ENCODE measurements around the gene PPME1.

DNA sequence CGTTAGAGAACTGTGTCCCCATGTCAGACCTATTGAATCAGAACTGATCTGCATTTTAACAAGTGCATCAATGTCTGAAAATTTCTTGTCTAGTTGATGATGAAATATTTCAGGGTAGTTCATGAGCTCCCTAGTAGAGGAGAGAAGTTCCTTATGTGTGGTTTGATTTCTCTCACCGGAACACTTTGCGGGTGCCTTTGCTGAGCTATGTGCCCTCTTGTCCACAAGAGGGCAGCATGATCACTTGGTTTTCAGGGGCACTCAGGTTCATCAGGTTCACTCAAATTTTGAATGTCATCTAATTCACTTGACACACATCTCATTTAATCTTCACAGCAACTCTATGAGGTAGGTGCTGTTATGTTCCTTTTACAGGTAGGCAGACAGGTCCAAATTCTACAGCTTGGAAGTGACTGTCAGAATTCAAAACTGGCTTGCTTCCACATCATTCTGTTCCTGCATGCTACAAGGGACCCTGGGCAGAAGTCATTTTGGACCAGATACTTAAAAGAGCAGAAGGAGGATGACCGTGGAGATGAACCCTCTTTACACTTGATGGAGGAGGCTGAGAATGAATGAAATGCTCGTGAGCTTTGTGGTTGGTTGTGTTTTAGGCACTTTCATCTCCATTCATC lies 84.8 kb downstream of the PPME1 start:
- TF ChIP-seq EZH2 (IDR thresholded peaks at IDR 0.05; ENCODE audit: insufficient read depth, poor library complexity, severe bottlenecking) (no peak), EZH2phosphoT487 (IDR thresholded peaks at IDR 0.05; ENCODE audit: insufficient read depth, low read depth) (no peak)
